Psoas muscle (tissue), 8 donors: ENCODE results near the gene NCR3LG1. TPM values are rescaled to one million over a fixed set of nuclear protein-coding genes. Genes with fewer than 3 reads are reported as not detected.

Experiments used
- ATAC-seq, 4 donors: fragments of 200-7000 bp; cut with Tn5 transposase; one replicate each; pipeline ENCODE4 v1.9.1; 2020; ENCODE audit warnings: moderate library complexity in 3 of 4, mild to moderate bottlenecking in 2 of 4
- DNase-seq, 2 donors: peaks; one replicate each; pipeline ENCODE4 v3.0.0-alpha.2; 2020
- H3K27ac ChIP-seq: fragments of 200-600 bp; one replicate; pipeline ENCODE4 v1.8.0; 2022
- H3K27me3 ChIP-seq, 3 donors: fragments of 200-600 bp in 1 of 3; one replicate each; pipeline versions ENCODE4 v1.6.1 to v1.8.0; 2013 to 2022; ENCODE audit warnings: low read length in 2 of 3, mild to moderate bottlenecking in 2 of 3, moderate library complexity in 1 of 3; ENCODE audit not compliant: insufficient read depth in 3 of 3
- H3K36me3 ChIP-seq, 2 donors: fragments of 200-600 bp in 1 of 2; one replicate each; pipeline versions ENCODE4 v1.6.1 to v1.8.0; 2013 to 2022; ENCODE audit warnings: low read depth in 1 of 2, mild to moderate bottlenecking in 1 of 2, moderate library complexity in 1 of 2; ENCODE audit not compliant: insufficient read depth in 1 of 2
- H3K4me1 ChIP-seq: fragments of 200-600 bp; one replicate; pipeline ENCODE4 v1.8.0; 2022
- H3K4me3 ChIP-seq: fragments of 200-600 bp; one replicate; pipeline ENCODE4 v1.8.0; 2022; ENCODE audit warnings: mild to moderate bottlenecking
- H3K9me3 ChIP-seq: fragments of 200-600 bp; one replicate; pipeline ENCODE4 v1.8.0; 2022
- CTCF ChIP-seq: fragments of 200-600 bp; IDR thresholded peaks from one replicate; pipeline ENCODE4 v1.8.0; 2022; ENCODE audit warnings: antibody characterized with exemption
- WGBS, 3 donors: extraction: QIAGEN DNeasy Blood & Tissue Kit; methylation state at CpG; one replicate each; pipeline versions ENCODE4 v1.1.6 to v1.1.7; 2013; 5-methylcytosine and 5-hydroxymethylcytosine counted together
- intact Hi-C, 2 donors: fragments of 100-400 bp; cut with DNase I; formaldehyde crosslinking; loops; one replicate each; pipeline versions ENCODE4 v1.11.0 to v1.14.2; 2022
- polyA plus RNA-seq, 3 donors: library from polyadenylated mRNA; stranded (reverse); fragments of 200-250 nt; gene quantifications; one replicate each; pipeline ENCODE4 v1.2.3, GENCODE V29; 2013
- total RNA-seq, 4 donors: library from RNA; stranded (reverse); fragmentation: NEBNext Ultra II Directional in 2 of 4; extraction: Animal tissue kit (Norgen Biotek cat#: 25700) in 2 of 4; gene quantifications; one replicate each; pipeline versions ENCODE4 v1.2.1 to v1.2.4, GENCODE V29; 2021 to 2023
- donor health status: healthy with polysubstance abuse.
- donor health status: DM: no; HTN: no; CAD: no; lungs with moderate emphysema.
- donor health status: Bipolar disorder and iron deficiency.
- donor health status: healthy.
- donor health status: DM: yes; HTN: yes; CAD: no.
- donor health status: DM: no; HTN: no; CAD: no.
- donor health status: DM: no; HTN: no; CAD: no.
- donor health status: DM: yes; HTN: yes; CAD: no.

Gene NCR3LG1
- total and polyA plus RNA-seq, 7 donors, result 0.01 to 0.71 (median 0.17) TPM

GRCh38 chr11:17352950-17353820 lies 1.6 kb downstream of the NCR3LG1 start:
- 0 to 1% (median 1%) methylated on average over 60 to 69 of the region's 69 CpGs for WGBS, 3 donors
- peak overlapping the region; percentile 73 for H3K4me3 ChIP-seq
- intact Hi-C loops, result loop anchor here in 1 of 2 donors (10.0 kb wide), 1 partner anchor 118 kb away; no protein-coding TSS in a partner anchor
- TF ChIP-seq CTCF, result no peak
- H3K9me3 ChIP-seq, result no peaks in the 10 kb centered on the region
- H3K27me3 ChIP-seq, result peaks cover 0 to 38% (median 5%) of the 10 kb centered on the region in 3 donors
- peaks cover 22% of the 10 kb centered on the region for H3K4me1 ChIP-seq
- DNase-seq (peak; percentile 74 to 79), ATAC-seq (peak; percentile 64 to 72 (median 68))
- H3K36me3 ChIP-seq, result no peaks in the 10 kb centered on the region
- H3K27ac ChIP-seq, result peak overlapping the region; percentile 28

- no peak for TF ChIP-seq CTCF
- Histone ChIP-seq H3K36me3 (no peaks in the 10 kb centered on the region), H3K27me3 (peaks cover 0 to 38% (median 5%) of the 10 kb centered on the region in 3 donors), H3K9me3 (no peaks in the 10 kb centered on the region), H3K4me1 (peaks cover 22% of the 10 kb centered on the region), H3K4me3 (peak overlapping the region; percentile 73), H3K27ac (no peak overlapping the region)
- 5 to 9% (median 7%) methylated on average over 15 of the region's 15 CpGs for WGBS, 3 donors
- DNase-seq (no peak), ATAC-seq (no peak)
- intact Hi-C loops, result loop anchor here in 1 of 2 donors (10.0 kb wide), 1 partner anchor 119 kb away; no protein-coding TSS in a partner anchor
These were observed 2.4 kb downstream of the NCR3LG1 start for GRCh38 chr11:17353821-17354600.

GRCh38 chr11:17354601-17354991 lies 3.0 kb downstream of the NCR3LG1 start:
- Histone ChIP-seq H3K27me3 (peaks cover 0 to 38% (median 5%) of the 10 kb centered on the region in 3 donors), H3K4me3 (no peak overlapping the region), H3K9me3 (no peaks in the 10 kb centered on the region), H3K36me3 (no peaks in the 10 kb centered on the region), H3K27ac (no peak overlapping the region), H3K4me1 (peaks cover 22% of the 10 kb centered on the region)
- 50 to 64% (median 63%) methylated on average over 3 of the region's 3 CpGs for WGBS, 3 donors
- intact Hi-C loops, result loop anchor here in 1 of 2 donors (10.0 kb wide), 1 partner anchor 120 kb away; no protein-coding TSS in a partner anchor
- DNase-seq (no peak), ATAC-seq (peak; percentile 56 to 77 (median 66))
- peak; percentile 73 for TF ChIP-seq CTCF

GRCh38 chr11:17366495-17366894 lies 14.9 kb downstream of the NCR3LG1 start:
- ATAC-seq, result peak; percentile 27 to 85 (median 72)
- WGBS, 3 donors, result 26 to 46% (median 30%) methylated on average over 1 of the region's 1 CpG
- peaks cover 7 to 12% of the 10 kb centered on the region in 2 donors for H3K36me3 ChIP-seq
- peaks cover 7% of the 10 kb centered on the region for H3K4me1 ChIP-seq
- H3K4me3 ChIP-seq, result no peak overlapping the region
- no peak for DNase-seq
- intact Hi-C loops, result no loop called here
- H3K27me3 ChIP-seq, result no peaks in the 10 kb centered on the region
- H3K27ac ChIP-seq, result no peak overlapping the region
- H3K9me3 ChIP-seq, result peaks cover 20% of the 10 kb centered on the region
- no peak for TF ChIP-seq CTCF
